Measurements from ENCODE around the gene CD2AP. TPM values are rescaled to one million over a fixed set of nuclear protein-coding genes. Genes with fewer than 3 reads are reported as not detected.

The CD2AP gene
- total and polyA plus RNA-seq, 10 donors, result 7.2 to 41.9 (median 31.9) TPM

DNA sequence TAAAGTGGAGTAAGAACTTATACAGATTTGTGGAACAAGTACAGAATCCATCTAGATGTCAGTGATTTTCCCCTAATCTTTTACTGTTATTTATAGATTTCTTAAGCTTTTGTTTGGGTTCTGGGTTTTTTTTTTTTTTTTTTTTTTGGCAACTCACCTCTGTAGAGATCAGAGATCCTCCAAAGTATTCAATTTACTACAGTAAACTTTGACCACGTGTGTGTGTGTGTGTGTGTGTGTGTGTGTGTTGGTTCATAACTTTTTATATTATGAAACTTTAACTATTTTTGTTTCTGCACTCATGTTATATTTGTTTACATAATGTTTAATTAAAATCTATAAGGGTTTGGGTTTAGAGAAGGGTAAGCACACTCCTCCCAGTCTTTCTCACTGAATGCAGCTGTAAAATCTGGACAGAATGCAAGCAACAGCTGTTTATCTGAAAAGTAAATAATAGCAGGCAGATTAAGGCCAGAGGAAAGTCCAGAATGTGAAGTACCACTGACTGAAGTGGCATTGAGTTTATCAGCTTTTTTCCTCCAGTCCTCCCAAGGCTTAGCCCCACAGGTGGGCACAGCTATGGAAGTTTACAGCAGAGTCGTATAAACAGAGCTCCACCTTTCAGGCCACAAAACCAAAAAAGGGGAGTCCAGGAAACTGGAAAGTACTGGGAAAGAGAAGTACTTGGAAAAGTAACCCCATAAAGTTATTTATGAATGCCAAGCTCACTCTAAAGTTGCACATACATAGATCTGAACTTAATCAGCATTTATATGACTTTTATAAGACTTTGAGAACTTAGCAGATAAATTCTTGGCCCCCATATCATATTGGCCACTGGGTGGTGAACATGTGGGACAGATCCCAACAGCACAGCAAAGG is 43.0 kb upstream of the CD2AP start:
- no peak for DNase-seq
- TF ChIP-seq POLR2AphosphoS5 (IDR thresholded peaks at IDR 0.05) (no peak), POLR2A (IDR thresholded peaks at IDR 0.05) (no peak)
- TF ChIP-seq, protein P1, sequence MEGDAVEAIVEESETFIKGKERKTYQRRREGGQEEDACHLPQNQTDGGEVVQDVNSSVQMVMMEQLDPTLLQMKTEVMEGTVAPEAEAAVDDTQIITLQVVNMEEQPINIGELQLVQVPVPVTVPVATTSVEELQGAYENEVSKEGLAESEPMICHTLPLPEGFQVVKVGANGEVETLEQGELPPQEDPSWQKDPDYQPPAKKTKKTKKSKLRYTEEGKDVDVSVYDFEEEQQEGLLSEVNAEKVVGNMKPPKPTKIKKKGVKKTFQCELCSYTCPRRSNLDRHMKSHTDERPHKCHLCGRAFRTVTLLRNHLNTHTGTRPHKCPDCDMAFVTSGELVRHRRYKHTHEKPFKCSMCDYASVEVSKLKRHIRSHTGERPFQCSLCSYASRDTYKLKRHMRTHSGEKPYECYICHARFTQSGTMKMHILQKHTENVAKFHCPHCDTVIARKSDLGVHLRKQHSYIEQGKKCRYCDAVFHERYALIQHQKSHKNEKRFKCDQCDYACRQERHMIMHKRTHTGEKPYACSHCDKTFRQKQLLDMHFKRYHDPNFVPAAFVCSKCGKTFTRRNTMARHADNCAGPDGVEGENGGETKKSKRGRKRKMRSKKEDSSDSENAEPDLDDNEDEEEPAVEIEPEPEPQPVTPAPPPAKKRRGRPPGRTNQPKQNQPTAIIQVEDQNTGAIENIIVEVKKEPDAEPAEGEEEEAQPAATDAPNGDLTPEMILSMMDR (IDR thresholded peaks at IDR 0.05 in 8 of 11, conservative IDR thresholded peaks at IDR 0.05 in 3 of 11), result no peak
- intact Hi-C loops (cut with DNase I; ENCODE audit: low total_unique reads), result no loop called here

DNA sequence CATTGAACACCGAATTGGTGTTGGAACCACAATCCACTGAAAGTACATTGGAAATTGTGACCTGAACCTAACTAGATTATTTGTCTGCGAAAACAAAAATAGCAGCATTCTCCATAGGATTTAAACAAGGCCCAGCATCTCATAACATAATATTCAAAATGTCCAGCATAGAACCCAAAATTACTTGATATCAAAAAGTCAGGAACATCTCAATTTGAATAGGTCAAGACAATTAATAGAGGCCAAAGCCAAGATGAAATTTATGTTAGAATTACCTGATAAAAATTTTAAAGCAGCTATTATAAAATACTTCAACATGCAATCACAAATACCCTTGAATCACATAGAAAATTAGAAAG is 42.4 kb upstream of the CD2AP start:
- 85 to 98% (median 95%) methylated on average over 2 of the region's 2 CpGs for WGBS, 5 donors
- intact Hi-C loops (cut with DNase I; ENCODE audit: low total_unique reads), result no loop called here
- TF ChIP-seq, protein P1 (IDR thresholded peaks at IDR 0.05 in 8 of 11, conservative IDR thresholded peaks at IDR 0.05 in 3 of 11), result no peak
- no peak for TF ChIP-seq POLR2AphosphoS5 (IDR thresholded peaks at IDR 0.05)
- TF ChIP-seq POLR2A (IDR thresholded peaks at IDR 0.05), result no peak
- Histone ChIP-seq H3K9me3 (peaks cover 0 to 14% (median 7%) of the 10 kb centered on the region in 8 donors), H3K27ac (no peak overlapping the region), H3K36me3 (no peaks in the 10 kb centered on the region), H3K4me3 (no peak overlapping the region), H3K27me3 (replicated peaks in 1 of 7) (no peaks in the 10 kb centered on the region), H3K4me1 (peaks cover 0 to 28% (median 17%) of the 10 kb centered on the region in 6 donors)
- no peak for DNase-seq

More for the DNA sequence above, 43.0 kb upstream of the CD2AP start:
- Histone ChIP-seq H3K27me3 (replicated peaks in 1 of 7) (no peaks in the 10 kb centered on the region), H3K4me3 (no peak overlapping the region), H3K4me1 (peaks cover 0 to 25% (median 14%) of the 10 kb centered on the region in 6 donors), H3K27ac (no peak overlapping the region), H3K9me3 (peaks cover 0 to 20% (median 13%) of the 10 kb centered on the region in 8 donors), H3K36me3 (no peaks in the 10 kb centered on the region)
- WGBS, 5 donors, result 55 to 69% (median 62%) methylated on average over 2 of the region's 2 CpGs

DNA sequence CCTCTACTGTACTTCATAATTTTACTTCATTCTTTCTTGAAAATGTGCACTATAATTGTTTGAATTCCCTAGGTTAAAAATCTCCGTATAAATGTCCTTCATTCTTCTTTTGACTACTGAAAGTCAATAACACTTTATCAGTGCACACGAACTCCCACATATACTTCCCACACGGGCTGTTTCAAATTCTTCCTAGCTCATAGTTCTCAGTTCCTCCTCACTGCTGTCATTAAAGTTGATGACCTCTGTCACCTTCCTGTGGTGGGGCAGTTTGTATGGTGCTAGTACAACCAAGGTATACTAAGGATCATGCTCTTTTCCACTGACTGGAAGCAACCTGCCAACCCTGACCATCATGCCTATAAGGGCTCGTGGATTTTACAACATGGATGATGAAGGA is 40.0 kb upstream of the CD2AP start:
- intact Hi-C loops (cut with DNase I; ENCODE audit: low total_unique reads), result no loop called here
- Histone ChIP-seq H3K36me3 (no peaks in the 10 kb centered on the region), H3K27me3 (replicated peaks in 1 of 7) (no peaks in the 10 kb centered on the region), H3K4me3 (no peak overlapping the region), H3K9me3 (peaks cover 0 to 4% (median 0%) of the 10 kb centered on the region in 8 donors), H3K4me1 (peaks cover 0 to 39% (median 27%) of the 10 kb centered on the region in 6 donors), H3K27ac (no peak overlapping the region)
- no peak for DNase-seq
- 45 to 50% (median 48%) methylated on average over 4 of the region's 4 CpGs for WGBS, 5 donors
- TF ChIP-seq POLR2A (IDR thresholded peaks at IDR 0.05) (no peak), POLR2AphosphoS5 (IDR thresholded peaks at IDR 0.05) (no peak)
- TF ChIP-seq, protein P1 (IDR thresholded peaks at IDR 0.05 in 8 of 11, conservative IDR thresholded peaks at IDR 0.05 in 3 of 11), result no peak

Measured in spleen (tissue), 11 donors.